Epithelial cell of esophagus (primary cell): Measurements from ENCODE around the gene PLD6.
A peak's percentile ranks its signal among the peaks of the same experiment; 100 is the strongest.

Source experiments
- DNase-seq: peaks from one replicate; pipeline ENCODE4 v3.0.0; 2010; ENCODE audit warnings: low read depth
- H3K4me3 ChIP-seq: 2 replicates; pipeline ENCODE4 v1.5.1; 2011; ENCODE audit warnings: mild to moderate bottlenecking, low read length, control low read depth
- CTCF ChIP-seq: IDR thresholded peaks from 2 replicates; pipeline ENCODE4 v1.5.1; 2011; ENCODE audit warnings: low read depth, mild to moderate bottlenecking, low read length, control low read depth, inconsistent platforms; ENCODE audit not compliant: insufficient read depth; ENCODE audit errors: missing control alignments

PLD6 gene

GRCh38 chr17:17242246-17242645, 36.1 kb upstream of the PLD6 start:
- TF ChIP-seq CTCF, result no peak
- no peak for DNase-seq
- H3K4me3 ChIP-seq, result no peak overlapping the region

- no peak for TF ChIP-seq CTCF
- DNase-seq, result no peak
- no peak overlapping the region for H3K4me3 ChIP-seq
These were observed 35.5 kb upstream of the PLD6 start for GRCh38 chr17:17241656-17242055.

GRCh38 chr17:17239832-17240231, 33.7 kb upstream of the PLD6 start:
- DNase-seq, result no peak
- TF ChIP-seq CTCF, result no peak
- H3K4me3 ChIP-seq, result no peak overlapping the region

GRCh38 chr17:17237026-17237799, 31.1 kb upstream of the PLD6 start, which contains the start of gene FLCN:
Gene FLCN (minus strand): TSS chr17:17237168. CDS start chr17:17228137, 9,031 bp downstream.
- DNase-seq, result peak; percentile 85
- peak within 1 kb of the TSS; percentile 85 for H3K4me3 ChIP-seq
- TF ChIP-seq CTCF, result no peak

GRCh38 chr17:17236295-17237025, 30.3 kb upstream of the PLD6 start:
- peak; percentile 42 for DNase-seq
- H3K4me3 ChIP-seq, result peak overlapping the region; percentile 85
- TF ChIP-seq CTCF, result no peak

GRCh38 chr17:17235212-17236174, 29.4 kb upstream of the PLD6 start:
- TF ChIP-seq CTCF, result no peak
- H3K4me3 ChIP-seq, result peak overlapping the region; percentile 85
- DNase-seq, result peak; percentile 66
